Umbilical cord (tissue), 1 donor: Measurements from ENCODE around the gene ENTHD1. TPM values are rescaled to one million over a fixed set of nuclear protein-coding genes. Genes with fewer than 3 reads are reported as not detected.

Experiments used
- total RNA-seq: library from RNA; depleted of rRNA; stranded (reverse); fragments of >200 nt; gene quantifications from one replicate; pipeline ENCODE4 v1.2.3, GENCODE V29; 2014; ENCODE audit warnings: low replicate concordance; ENCODE audit not compliant: insufficient read depth

Gene ENTHD1
- total RNA-seq, 1 donor from 2014 or later: 4.8 TPM

Other genes starting within 250 kb of the ENTHD1 start
- gene GRAP2, start 7.3 kb upstream of the ENTHD1 start, total RNA-seq: 4.3 TPM
- 1.7 TPM for gene TMA7B, start 66.6 kb upstream of the ENTHD1 start, total RNA-seq
- 1.4 TPM for gene FAM83F, start 101.2 kb upstream of the ENTHD1 start, total RNA-seq